Cardiac muscle cell (in vitro differentiated cells and primary cell): Measurements from ENCODE around the gene RBM38. TPM values are rescaled to one million over a fixed set of nuclear protein-coding genes. Genes with fewer than 3 reads are reported as not detected.

Source experiments
- DNase-seq, 2 donors: peaks; one replicate each; pipeline versions ENCODE4 v3.0.0 to v3.0.0-alpha.2; 2010 to 2017; ENCODE audit warnings: low read depth in 1 of 2, low spot score in 1 of 2
- H3K27ac ChIP-seq: fragments of 200-600 bp; sonication (generic); 2 replicates; pipeline ENCODE4 v1.5.1; 2016
- H3K27me3 ChIP-seq: fragments of 200-600 bp; sonication (generic); 2 replicates; pipeline ENCODE4 v1.6.0; 2016; ENCODE audit warnings: control low read depth
- H3K36me3 ChIP-seq: fragments of 200-600 bp; sonication (generic); 2 replicates; pipeline ENCODE4 v1.5.1; 2016; ENCODE audit warnings: control low read depth
- H3K4me1 ChIP-seq: fragments of 200-600 bp; sonication (generic); 2 replicates; pipeline ENCODE4 v1.8.1; 2017; ENCODE audit warnings: low read depth, mild to moderate bottlenecking, mixed run types
- H3K4me3 ChIP-seq: fragments of 200-600 bp; sonication (generic); 2 replicates; pipeline ENCODE4 v1.5.1; 2016; ENCODE audit warnings: mild to moderate bottlenecking
- H3K9me3 ChIP-seq: fragments of 200-600 bp; sonication (generic); 2 replicates; pipeline ENCODE4 v1.5.1; 2017; ENCODE audit warnings: low read depth, mild to moderate bottlenecking, control low read depth
- CTCF ChIP-seq: IDR thresholded peaks from 2 replicates; pipeline ENCODE4 v1.5.1; 2012; ENCODE audit warnings: low read depth, mild to moderate bottlenecking, low read length
- polyA plus RNA-seq: library from polyadenylated mRNA; unstranded; fragments of >200 nt; fragmentation: Nextera tagmentation; extraction: Ambion mirVana; gene quantifications from 2 replicates; pipeline ENCODE4 v1.2.1, GENCODE V29; 2016
- total RNA-seq: library from RNA; depleted of rRNA; stranded (reverse); fragments of >200 nt; gene quantifications from 2 replicates; pipeline ENCODE4 v1.2.3, GENCODE V29; 2016

RBM38 gene
- total and polyA plus RNA-seq, 2 experiments from 2014 or later, result 404 to 625 TPM

GRCh38 chr20:57372581-57373350 is 18.4 kb upstream of the RBM38 start:
- Histone ChIP-seq H3K36me3 (peaks cover 82% of the 10 kb centered on the region), H3K4me1 (no peaks in the 10 kb centered on the region), H3K27ac (no peak overlapping the region), H3K4me3 (no peak overlapping the region), H3K27me3 (no peaks in the 10 kb centered on the region), H3K9me3 (no peaks in the 10 kb centered on the region)
- no peak for TF ChIP-seq CTCF
- no peak for DNase-seq

GRCh38 chr20:57374343-57374930 is 16.8 kb upstream of the RBM38 start:
- Histone ChIP-seq H3K27me3 (no peaks in the 10 kb centered on the region), H3K36me3 (peaks cover 71% of the 10 kb centered on the region), H3K4me3 (no peak overlapping the region), H3K27ac (no peak overlapping the region), H3K4me1 (no peaks in the 10 kb centered on the region), H3K9me3 (no peaks in the 10 kb centered on the region)
- no peak for TF ChIP-seq CTCF
- no peak for DNase-seq

- H3K4me1 ChIP-seq, result no peaks in the 10 kb centered on the region
- no peak for TF ChIP-seq CTCF
- H3K27me3 ChIP-seq, result no peaks in the 10 kb centered on the region
- no peak for DNase-seq
- H3K27ac ChIP-seq, result no peak overlapping the region
- no peaks in the 10 kb centered on the region for H3K9me3 ChIP-seq
- H3K4me3 ChIP-seq, result no peak overlapping the region
- H3K36me3 ChIP-seq, result peaks cover 65% of the 10 kb centered on the region
These were observed 16.1 kb upstream of the RBM38 start for GRCh38 chr20:57374931-57375651.

GRCh38 chr20:57375652-57376230 is 15.5 kb upstream of the RBM38 start:
- Histone ChIP-seq H3K9me3 (no peaks in the 10 kb centered on the region), H3K4me1 (no peaks in the 10 kb centered on the region), H3K27me3 (no peaks in the 10 kb centered on the region), H3K27ac (no peak overlapping the region), H3K36me3 (peaks cover 62% of the 10 kb centered on the region), H3K4me3 (no peak overlapping the region)
- no peak for TF ChIP-seq CTCF
- DNase-seq, result no peak

- H3K4me3 ChIP-seq, result no peak overlapping the region
- H3K36me3 ChIP-seq, result peaks cover 52% of the 10 kb centered on the region
- no peaks in the 10 kb centered on the region for H3K9me3 ChIP-seq
- H3K27ac ChIP-seq, result no peak overlapping the region
- H3K4me1 ChIP-seq, result no peaks in the 10 kb centered on the region
- TF ChIP-seq CTCF, result no peak
- no peaks in the 10 kb centered on the region for H3K27me3 ChIP-seq
- DNase-seq, result no peak
These were observed 13.8 kb upstream of the RBM38 start for GRCh38 chr20:57377350-57377749.
